Smooth muscle cell (in vitro differentiated cells): ENCODE results near the gene NSA2. TPM values are rescaled to one million over a fixed set of nuclear protein-coding genes. Genes with fewer than 3 reads are reported as not detected.
"Not testable (repeated sequence)": the region's sequence is repeated elsewhere in the genome, so short reads cannot be mapped to it uniquely, and the experiment has no call there.

ENCODE experiments used
- DNase-seq: peaks from one replicate; lab custom pipeline; 2025; ENCODE audit not compliant: unreplicated experiment; lab: John Stamatoyannopoulos, UW
- H2AFZ ChIP-seq: fragments of 200-600 bp; sonication (generic); 2 replicates; pipeline ENCODE4 v1.6.0; 2016; ENCODE audit warnings: antibody characterized with exemption, low read depth, mild to moderate bottlenecking
- H3F3A ChIP-seq: fragments of 200-600 bp; sonication (generic); 2 replicates; pipeline ENCODE4 v1.6.0; 2017; ENCODE audit warnings: antibody characterized with exemption, low read depth
- H3K27ac ChIP-seq: fragments of 200-600 bp; sonication (generic); 2 replicates; pipeline ENCODE4 v1.5.1; 2016; ENCODE audit warnings: low read depth, mild to moderate bottlenecking
- H3K27me3 ChIP-seq: fragments of 200-600 bp; sonication (generic); 2 replicates; pipeline ENCODE4 v1.6.1; 2016; ENCODE audit warnings: low read depth, mild to moderate bottlenecking
- H3K36me3 ChIP-seq: fragments of 200-600 bp; sonication (generic); 2 replicates; pipeline ENCODE4 v1.5.1; 2016; ENCODE audit warnings: low read depth
- H3K4me1 ChIP-seq: fragments of 200-600 bp; sonication (generic); 2 replicates; pipeline ENCODE4 v1.5.1; 2016; ENCODE audit warnings: low read depth
- H3K4me2 ChIP-seq: fragments of 200-600 bp; sonication (generic); 2 replicates; pipeline ENCODE4 v1.6.0; 2016; ENCODE audit warnings: mild to moderate bottlenecking
- H3K4me3 ChIP-seq: fragments of 200-600 bp; sonication (generic); 2 replicates; pipeline ENCODE4 v1.5.1; 2016; ENCODE audit warnings: mild to moderate bottlenecking
- H3K79me2 ChIP-seq: fragments of 200-600 bp; sonication (generic); 2 replicates; pipeline ENCODE4 v1.6.0; 2016; ENCODE audit warnings: low read depth, mild to moderate bottlenecking
- H3K9ac ChIP-seq: fragments of 200-600 bp; sonication (generic); 2 replicates; pipeline ENCODE4 v1.6.0; 2016; ENCODE audit warnings: low read depth
- H3K9me3 ChIP-seq: fragments of 200-600 bp; sonication (generic); replicated peaks from 2 replicates; pipeline ENCODE4 v1.5.1; 2016; ENCODE audit warnings: low read depth
- H4K20me1 ChIP-seq: fragments of 200-600 bp; sonication (generic); 2 replicates; pipeline ENCODE4 v1.6.0; 2016; ENCODE audit warnings: low read depth
- CTCF ChIP-seq: fragments of 200-600 bp; sonication (generic); IDR thresholded peaks from 2 replicates; pipeline ENCODE4 v1.5.1; 2017; ENCODE audit warnings: borderline replicate concordance, mild to moderate bottlenecking, antibody characterized with exemption; ENCODE audit not compliant: insufficient read depth, poor library complexity, severe bottlenecking
- WGBS: methylation state at CpG from one replicate; pipeline ENCODE4 v1.1.7; 2016; ENCODE audit warnings: low lambda C conversion rate; 5-methylcytosine and 5-hydroxymethylcytosine counted together
- polyA plus RNA-seq: library from polyadenylated mRNA; unstranded; fragments of >200 nt; fragmentation: Nextera tagmentation; extraction: Ambion mirVana; gene quantifications from 2 replicates; pipeline ENCODE4 v1.2.1, GENCODE V29; 2016
- total RNA-seq: library from RNA; depleted of rRNA; stranded (reverse); fragments of >200 nt; gene quantifications from 2 replicates; pipeline ENCODE4 v1.2.3, GENCODE V29; 2014

The NSA2 gene
- total and polyA plus RNA-seq, 2 experiments from 2014 or later: 43.6 to 65.2 TPM

GRCh38 chr5:74736759-74737158 is 30.3 kb upstream of the NSA2 start:
- Histone ChIP-seq H3K27me3 (no peaks in the 10 kb centered on the region), H3K27ac (no peak overlapping the region), H3K4me1 (no peaks in the 10 kb centered on the region), H3K4me2 (no peak overlapping the region), H3K9me3 (no peaks in the 10 kb centered on the region), H3F3A (no peaks in the 10 kb centered on the region), H3K79me2 (no peaks in the 10 kb centered on the region), H3K4me3 (no peak overlapping the region), H4K20me1 (no peaks in the 10 kb centered on the region), H3K9ac (no peak overlapping the region), H2AFZ (no peak overlapping the region), H3K36me3 (peaks cover 22% of the 10 kb centered on the region)
- 91% methylated on average over 6 of the region's 6 CpGs for WGBS
- no peak for TF ChIP-seq CTCF
- DNase-seq: no peak

DNA sequence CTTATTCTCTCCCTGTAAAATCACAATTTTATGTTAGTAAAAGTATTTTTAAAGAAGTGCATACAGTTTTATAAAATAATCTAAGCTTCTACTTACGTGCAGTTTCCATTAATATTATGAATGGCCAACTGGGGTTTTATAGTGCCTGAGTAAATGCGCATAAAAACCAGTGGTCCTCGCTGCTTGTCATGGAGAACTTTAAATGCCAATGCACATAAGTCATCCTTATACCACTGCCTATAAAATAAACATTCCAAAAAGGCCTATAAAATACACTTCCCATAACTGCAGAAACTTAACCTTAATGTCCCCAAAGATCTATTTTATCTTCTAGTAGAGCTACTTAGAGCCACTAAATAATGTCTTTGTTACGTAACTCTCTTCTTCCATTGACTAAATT is 28.6 kb upstream of the NSA2 start:
- WGBS: 84% methylated on average over 4 of the region's 4 CpGs
- no peak for TF ChIP-seq CTCF
- H3K27ac ChIP-seq: no peak overlapping the region
- no peak overlapping the region for H2AFZ ChIP-seq
- peaks cover 22% of the 10 kb centered on the region for H3K36me3 ChIP-seq
- no peak overlapping the region for H3K9ac ChIP-seq
- no peak for DNase-seq
- H3K27me3 ChIP-seq: no peaks in the 10 kb centered on the region
- no peak overlapping the region for H3K4me2 ChIP-seq
- no peaks in the 10 kb centered on the region for H3K4me1 ChIP-seq
- no peak overlapping the region for H3K4me3 ChIP-seq
- H3K9me3 ChIP-seq: no peaks in the 10 kb centered on the region
- H4K20me1 ChIP-seq: no peaks in the 10 kb centered on the region
- H3F3A ChIP-seq: no peaks in the 10 kb centered on the region
- no peaks in the 10 kb centered on the region for H3K79me2 ChIP-seq

- H2AFZ ChIP-seq, H3K79me2 ChIP-seq, DNase-seq, H3F3A ChIP-seq, H4K20me1 ChIP-seq, H3K27me3 ChIP-seq, H3K4me1 ChIP-seq, H3K9ac ChIP-seq, H3K9me3 ChIP-seq, H3K4me2 ChIP-seq, H3K27ac ChIP-seq, H3K36me3 ChIP-seq, H3K4me3 ChIP-seq: not testable (repeated sequence)
- WGBS: 98% methylated on average over 4 of the region's 4 CpGs
Observed at GRCh38 chr5:74748742-74749141, 18.3 kb upstream of the NSA2 start.

GRCh38 chr5:74761241-74761640 is 5.8 kb upstream of the NSA2 start:
- no peaks in the 10 kb centered on the region for H3K9me3 ChIP-seq
- no peaks in the 10 kb centered on the region for H3F3A ChIP-seq
- TF ChIP-seq CTCF: no peak
- peaks cover 11% of the 10 kb centered on the region for H3K4me1 ChIP-seq
- H3K9ac ChIP-seq: no peak overlapping the region
- no peak overlapping the region for H3K4me3 ChIP-seq
- peaks cover 36% of the 10 kb centered on the region for H3K36me3 ChIP-seq
- DNase-seq: no peak
- H3K4me2 ChIP-seq: no peak overlapping the region
- H4K20me1 ChIP-seq: no peaks in the 10 kb centered on the region
- no peak overlapping the region for H2AFZ ChIP-seq
- H3K27me3 ChIP-seq: no peaks in the 10 kb centered on the region
- H3K27ac ChIP-seq: no peak overlapping the region
- WGBS: 86% methylated on average over 1 of the region's 1 CpG
- H3K79me2 ChIP-seq: peaks cover 21% of the 10 kb centered on the region
